GM19023 (cell line): ENCODE data around the gene FOSL1.

ENCODE experiments used
- ATAC-seq: cut with Tn5 transposase; IDR thresholded peaks from one replicate; pipeline ENCODE4 v1.9.1; 2021; ENCODE audit warnings: mild to moderate bottlenecking, moderate library complexity; ENCODE audit not compliant: unreplicated experiment

FOSL1 gene

DNA sequence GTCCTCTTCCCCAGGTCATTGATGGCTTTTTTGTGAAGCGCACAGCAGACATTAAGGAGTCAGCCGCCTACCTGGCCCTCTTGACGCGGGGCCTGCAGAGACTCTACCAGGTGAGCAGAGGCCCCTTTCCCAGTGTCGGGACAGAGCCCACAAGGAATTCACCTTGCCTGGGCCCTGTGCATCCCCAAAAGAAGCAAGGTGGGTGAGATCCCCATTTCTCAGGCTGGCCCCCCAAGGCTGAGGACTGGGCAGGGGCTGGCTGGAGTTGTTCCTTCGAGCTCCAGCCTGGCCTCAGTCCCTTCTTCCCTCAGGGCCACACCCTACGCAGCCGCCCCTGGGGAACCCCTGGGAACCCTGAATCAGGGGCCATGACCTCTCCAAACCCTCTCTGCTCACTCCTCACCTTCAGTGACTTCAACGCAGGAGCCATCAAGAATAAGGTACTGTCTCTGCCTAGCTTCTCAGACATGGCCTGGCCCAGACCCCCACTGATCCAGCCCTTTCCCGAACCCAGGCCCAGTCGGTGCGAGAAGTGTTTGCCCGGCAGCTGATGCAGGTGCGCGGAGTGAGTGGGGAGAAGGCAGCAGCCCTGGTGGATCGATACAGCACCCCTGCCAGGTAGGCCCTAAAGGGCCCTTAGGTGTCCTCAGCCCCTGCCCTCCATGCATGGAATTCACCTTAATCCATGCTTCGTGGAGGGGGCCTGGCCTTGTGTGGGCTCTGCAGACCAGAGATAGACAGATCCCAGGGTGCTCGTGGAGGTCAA lies 35.3 kb downstream of the FOSL1 start:
- ATAC-seq: no peak

DNA sequence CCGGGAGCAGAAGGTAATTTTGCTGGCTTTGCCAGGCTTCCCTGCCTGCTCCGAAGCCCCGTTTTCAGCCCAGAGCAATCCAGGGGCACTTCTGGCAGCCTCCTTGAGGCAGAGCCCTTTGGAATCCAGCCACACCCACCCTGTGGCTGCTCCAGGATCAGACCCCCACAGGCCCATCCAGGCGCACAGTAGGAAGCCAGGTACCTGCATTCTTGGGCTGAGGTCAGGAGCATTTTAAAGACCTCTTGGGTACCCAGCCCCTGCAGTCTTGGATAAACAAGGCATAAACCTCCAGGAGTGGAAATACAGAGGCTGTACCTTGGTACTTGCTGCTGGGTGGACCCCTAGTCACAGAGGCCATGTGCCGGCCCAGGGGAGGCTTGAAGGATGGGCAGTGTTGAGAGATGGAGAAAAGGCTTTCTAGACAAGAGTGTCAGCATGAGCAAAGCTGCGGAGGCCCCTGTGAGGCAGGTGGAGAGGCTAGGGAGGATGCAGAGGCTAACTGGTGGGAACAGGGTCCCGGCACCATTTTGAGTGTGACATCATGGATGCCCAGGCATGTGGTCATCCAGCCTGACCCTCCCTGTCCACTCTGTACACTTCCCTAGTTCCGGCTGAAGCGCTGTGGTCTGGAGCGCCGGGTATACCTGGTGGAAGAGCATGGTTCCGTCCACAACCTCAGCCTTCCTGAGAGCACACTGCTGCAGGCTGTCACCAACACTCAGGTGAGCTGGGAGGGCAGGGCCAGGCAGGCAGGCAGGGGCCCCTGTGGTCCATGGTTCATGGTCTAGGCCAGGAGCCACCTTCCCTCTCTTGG lies 36.1 kb downstream of the FOSL1 start:
- ATAC-seq: no peak

DNA sequence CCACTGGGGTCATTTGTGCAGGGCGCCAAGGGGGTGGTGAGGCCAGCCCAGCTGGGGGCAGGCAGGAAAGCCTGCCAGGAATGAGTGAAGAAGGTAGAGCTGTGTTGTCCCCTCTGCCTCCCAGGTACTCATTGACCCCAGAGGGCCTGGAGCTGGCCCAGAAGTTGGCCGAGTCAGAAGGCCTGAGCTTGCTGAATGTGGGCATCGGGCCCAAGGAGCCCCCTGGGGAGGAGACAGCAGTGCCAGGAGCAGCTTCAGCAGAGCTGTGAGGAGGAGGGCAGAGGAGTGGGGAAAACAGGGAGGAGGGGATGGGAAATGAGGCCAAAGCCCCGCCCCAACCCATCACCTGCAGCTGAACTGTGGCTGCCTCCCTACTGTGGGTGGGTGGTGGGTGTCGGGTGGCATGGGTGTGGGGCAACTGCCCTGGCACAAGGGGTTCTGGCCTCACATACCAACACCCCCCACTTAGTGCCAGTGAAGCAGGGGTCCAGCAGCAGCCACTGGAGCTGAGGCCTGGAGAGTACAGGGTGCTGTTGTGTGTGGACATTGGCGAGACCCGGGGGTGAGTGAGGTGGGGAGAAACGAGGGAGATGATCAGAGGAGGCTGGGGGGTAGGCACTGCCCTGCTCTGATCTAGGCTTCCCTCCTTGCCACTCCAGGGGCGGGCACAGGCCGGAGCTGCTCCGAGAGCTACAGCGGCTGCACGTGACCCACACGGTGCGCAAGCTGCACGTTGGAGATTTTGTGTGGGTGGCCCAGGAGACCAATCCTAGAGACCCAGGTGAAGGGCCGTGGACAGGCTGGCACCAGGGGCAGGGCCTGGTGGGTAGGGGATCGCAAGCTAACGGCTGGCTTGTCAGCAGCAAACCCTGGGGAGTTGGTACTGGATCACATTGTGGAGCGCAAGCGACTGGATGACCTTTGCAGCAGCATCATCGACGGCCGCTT lies 37.0 kb downstream of the FOSL1 start:
- ATAC-seq: no peak

DNA sequence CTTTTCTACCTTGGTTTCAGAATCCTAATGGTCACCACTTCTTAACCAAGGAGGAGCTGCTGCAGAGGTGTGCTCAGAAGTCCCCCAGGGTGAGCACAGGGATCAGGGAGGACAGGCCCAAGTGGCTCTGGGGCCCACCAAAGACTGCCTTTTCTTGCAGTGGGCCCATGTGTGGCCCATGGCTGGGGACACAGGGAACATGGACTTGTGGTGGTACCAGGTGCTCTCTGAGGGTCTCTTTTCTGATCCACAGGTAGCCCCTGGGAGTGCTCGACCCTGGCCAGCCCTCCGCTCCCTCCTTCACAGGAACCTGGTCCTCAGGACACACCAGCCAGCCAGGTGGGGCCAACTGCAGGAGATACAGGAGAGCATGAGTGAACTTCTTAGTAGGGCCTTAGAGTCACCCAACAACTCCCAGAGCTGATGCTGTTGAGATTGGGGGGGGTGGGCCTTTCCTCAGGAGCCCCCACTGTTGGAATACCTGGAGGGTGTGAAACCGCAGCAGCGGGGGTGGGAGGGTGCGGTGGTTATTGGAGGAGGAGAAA lies 37.9 kb downstream of the FOSL1 start:
- no peak for ATAC-seq

DNA sequence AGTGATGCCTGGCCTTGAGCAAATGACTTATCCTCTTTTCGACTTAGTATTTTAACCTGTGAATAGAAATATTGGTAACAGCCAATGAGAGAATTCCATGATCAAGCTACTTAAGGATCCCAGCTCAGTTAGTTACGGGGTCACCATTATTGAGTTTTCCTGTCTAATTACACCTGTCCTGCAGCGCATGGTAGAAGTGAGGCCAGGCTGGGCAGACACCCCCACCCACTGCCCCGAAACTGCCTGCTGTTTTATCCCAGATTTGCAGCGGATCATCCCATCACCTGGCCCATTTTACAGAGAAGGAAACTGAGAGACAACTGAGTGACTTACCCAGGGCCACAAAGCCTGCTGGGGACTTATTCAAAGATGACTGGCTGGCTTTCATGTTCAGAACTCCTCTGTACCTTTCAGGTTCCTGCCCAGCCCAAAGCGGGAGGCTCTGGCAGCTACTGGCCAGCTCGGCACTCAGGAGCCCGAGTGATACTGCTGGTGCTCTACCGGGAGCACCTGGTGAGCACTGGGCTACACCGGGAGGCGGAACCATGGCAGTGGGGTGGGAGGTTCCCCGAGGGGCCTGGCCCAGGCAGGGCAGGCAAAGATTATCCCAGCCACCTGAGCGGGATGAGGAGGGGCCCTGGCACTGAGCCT lies 38.5 kb downstream of the FOSL1 start:
- ATAC-seq: no peak

GRCh38 chr11:65861165-65861505 lies 39.1 kb downstream of the FOSL1 start:
- no peak for ATAC-seq

GRCh38 chr11:65860278-65861164 lies 39.7 kb downstream of the FOSL1 start, which contains the start of gene MUS81:
Gene MUS81 (plus strand): TSS chr11:65860433. CDS start chr11:65860754, 321 bp downstream.
- peak; percentile 30 for ATAC-seq

DNA sequence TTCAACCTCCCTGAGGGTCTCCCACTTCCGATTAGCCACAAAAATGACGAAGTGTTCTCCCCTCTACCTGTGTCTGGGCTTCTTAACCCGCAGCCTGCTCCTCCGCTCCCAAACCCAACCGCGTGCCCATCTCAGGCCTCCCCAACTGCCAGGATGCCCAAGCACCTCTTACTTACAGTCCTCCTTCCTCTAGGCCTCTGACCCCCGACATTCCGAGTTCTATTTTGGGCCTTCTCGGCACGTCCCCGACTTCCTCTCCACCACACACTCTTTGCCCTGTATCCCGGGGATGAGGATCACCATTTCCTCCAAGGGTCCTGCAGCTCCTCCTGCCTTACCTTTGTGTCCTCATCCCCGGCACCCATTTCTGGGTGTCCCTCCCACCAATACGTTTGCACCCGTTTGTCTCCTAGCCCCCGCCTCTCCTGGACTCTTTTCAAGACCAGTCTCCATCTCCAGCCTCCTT lies 40.3 kb downstream of the FOSL1 start:
- no peak for ATAC-seq

DNA sequence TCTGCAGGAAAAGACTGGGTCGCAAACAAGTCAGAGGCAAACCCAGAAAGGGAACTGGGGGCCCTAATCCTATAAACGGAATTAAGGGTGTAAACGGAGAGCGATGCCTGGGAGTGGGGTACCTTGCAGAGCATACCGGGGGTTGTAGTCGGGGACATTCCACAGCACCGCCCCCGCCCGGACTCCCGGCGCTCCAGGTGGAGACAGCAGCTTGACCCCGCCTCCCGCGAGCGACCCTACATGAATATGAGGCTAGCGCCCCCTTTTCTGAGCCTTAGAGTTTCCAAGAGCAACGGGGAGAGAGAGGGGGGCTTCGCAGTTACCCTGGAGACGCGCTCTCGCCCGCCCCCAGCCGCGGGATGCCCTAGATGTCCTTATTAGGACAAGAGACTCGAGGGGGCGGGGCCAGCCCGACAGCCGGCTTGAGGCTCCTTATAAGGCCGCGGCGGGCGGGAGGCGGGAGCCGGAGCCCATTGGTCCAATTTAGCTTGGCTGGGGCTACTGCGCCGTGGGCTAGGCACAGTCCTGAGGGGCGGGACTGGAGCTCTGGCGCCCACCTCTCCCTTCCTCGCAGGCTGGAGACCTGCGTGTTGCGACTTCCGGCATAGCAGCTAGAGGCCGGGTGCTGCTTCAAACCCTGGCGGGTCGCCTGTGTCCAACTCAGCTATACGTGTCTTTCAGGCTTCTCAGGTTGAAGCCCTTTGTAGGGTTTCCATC lies 40.9 kb downstream of the FOSL1 start:
- peak; percentile 50 for ATAC-seq

DNA sequence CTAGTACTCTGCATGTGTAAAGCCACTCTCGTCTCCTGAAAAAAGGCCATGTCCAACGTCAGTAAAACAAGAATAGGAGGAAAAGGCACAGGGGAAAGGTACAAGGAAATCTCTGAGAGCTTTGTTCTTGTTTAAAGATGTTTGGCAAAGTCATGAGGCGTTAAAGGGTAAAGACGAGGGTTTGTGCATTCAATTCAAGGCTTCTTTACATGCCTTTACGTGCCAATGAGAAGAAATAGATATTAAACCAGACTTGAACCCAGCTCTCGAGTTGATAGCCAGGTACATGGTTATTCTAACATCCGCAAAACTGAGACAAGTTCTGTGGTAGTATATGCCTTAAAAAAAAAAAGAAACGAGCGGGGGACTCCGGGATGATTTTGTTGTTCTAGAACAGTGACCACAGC lies 41.5 kb downstream of the FOSL1 start:
- no peak for ATAC-seq

- peak; percentile 38 for ATAC-seq
Measured at GRCh38 chr11:65857853-65858680, 42.1 kb downstream of the FOSL1 start, which contains the start of gene CFL1. Gene CFL1 (minus strand): TSS chr11:65858180. CDS start chr11:65858099, 81 bp downstream.

- ATAC-seq: peak; percentile 2
Measured at GRCh38 chr11:65857500-65857852, 42.7 kb downstream of the FOSL1 start.

DNA sequence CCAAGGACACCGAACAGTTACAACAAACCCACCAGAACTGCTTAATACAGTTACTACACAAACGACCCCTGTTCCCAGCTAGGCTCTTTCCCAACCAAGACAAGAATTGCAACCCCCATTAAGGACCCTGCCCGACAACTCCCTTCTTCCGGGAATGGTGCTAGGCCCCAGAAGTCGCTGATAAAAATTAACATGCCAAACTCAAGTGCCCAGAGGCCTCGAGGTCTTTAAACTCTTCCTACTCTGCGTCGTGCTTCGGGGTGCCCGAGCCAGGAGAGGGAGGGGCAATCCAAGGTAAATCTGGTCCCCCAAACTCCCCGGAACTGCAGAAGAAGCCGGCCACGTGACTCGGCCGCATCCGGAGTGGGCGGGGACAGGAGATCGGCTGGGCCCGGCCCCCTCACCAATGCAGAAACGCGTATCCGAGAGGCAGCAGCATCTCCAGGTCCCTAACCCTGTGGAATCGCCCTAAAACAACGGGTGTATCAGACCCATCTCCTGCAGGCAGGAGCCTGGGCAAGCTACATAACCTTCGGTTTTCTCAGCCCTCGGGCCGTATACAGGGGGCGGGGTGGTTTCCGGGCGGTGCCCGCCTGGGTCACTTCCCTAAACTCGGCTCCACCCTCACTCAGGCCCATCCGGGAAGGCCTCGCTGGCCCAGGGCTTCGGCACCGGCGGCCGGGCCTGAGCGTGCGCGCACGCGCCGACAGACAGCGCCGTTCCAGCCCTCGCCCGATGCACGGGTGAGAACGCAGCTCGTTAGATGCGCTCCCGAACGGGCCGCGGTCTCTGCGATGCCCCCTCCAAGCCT lies 43.3 kb downstream of the FOSL1 start:
- ATAC-seq: peak; percentile 20

- ATAC-seq: no peak
Measured at GRCh38 chr11:65855927-65856363, 44.2 kb downstream of the FOSL1 start.

DNA sequence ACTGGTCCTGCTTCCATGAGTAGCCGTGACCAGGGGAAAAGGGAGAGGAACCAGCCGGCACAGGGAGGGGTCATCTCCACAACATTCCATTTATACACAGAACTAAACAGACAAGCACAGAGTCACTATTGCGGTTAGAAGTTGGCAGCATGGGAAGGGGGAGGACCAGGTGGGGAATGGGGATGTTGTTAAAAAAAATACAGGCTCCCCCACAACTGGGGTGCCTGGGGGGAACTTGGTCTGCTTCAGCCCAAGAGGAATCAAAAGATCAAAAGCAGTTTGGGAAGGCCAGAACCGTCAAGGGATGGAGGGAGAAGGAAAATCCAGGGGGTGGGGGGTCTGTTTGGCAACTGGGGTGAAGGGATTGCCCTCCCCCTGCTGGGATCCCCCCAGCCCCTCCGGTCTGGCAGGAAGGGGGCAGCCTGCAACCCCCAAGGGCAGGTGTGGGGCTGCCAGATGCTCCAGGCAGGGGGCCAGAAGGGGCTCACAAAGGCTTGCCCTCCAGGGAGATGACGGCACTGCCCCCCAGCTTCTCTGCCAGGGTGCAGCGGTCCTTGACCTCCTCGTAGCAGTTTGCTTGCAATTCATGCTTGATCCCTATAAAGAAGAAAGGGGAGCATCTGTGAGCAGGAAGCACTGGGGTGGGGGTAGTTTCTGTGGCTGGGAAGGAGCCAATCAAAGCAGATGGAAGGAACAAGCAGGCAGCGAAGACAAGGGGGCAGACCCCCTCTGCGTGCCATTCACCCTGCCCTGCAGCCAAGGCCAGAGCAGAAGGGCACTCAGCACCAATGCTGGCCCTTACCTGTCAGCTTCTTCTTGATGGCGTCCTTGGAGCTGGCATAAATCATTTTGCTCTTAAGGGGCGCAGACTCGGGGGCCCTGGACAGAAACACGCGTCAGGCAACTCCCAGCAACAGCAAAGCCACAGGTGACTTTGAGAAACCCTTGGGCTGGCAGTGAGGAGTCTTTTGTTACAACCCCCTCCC lies 45.0 kb downstream of the FOSL1 start:
- ATAC-seq: no peak
